GM18505 (cell line): ENCODE data around the gene TPRN.

Source experiments
- ATAC-seq: cut with Tn5 transposase; IDR thresholded peaks from one replicate; pipeline ENCODE4 v1.9.1; 2021; ENCODE audit not compliant: unreplicated experiment
- POLR2A ChIP-seq: IDR thresholded peaks from 4 replicates; pipeline ENCODE4 v1.6.1; 2011; ENCODE audit warnings: borderline replicate concordance; ENCODE audit not compliant: insufficient read depth, insufficient read length; ENCODE audit errors: extremely low read depth

Gene TPRN

GRCh38 chr9:137201205-137201868, 796 bp upstream of the TPRN start:
- TF ChIP-seq POLR2A, result no peak
- no peak for ATAC-seq

GRCh38 chr9:137199411-137200121, 975 bp downstream of the TPRN start:
- ATAC-seq, result no peak
- TF ChIP-seq POLR2A, result no peak

GRCh38 chr9:137198902-137199283, 1.6 kb downstream of the TPRN start:
- ATAC-seq, result no peak
- no peak for TF ChIP-seq POLR2A

GRCh38 chr9:137198051-137198901, 2.3 kb downstream of the TPRN start:
- ATAC-seq, result no peak
- TF ChIP-seq POLR2A, result no peak

GRCh38 chr9:137195525-137196220, 4.9 kb downstream of the TPRN start:
- no peak for ATAC-seq
- no peak for TF ChIP-seq POLR2A

- ATAC-seq, result no peak
- no peak for TF ChIP-seq POLR2A
Observed at GRCh38 chr9:137194909-137195308, 5.6 kb downstream of the TPRN start.

- no peak for TF ChIP-seq POLR2A
- ATAC-seq, result no peak
Observed at GRCh38 chr9:137194388-137194787, 6.2 kb downstream of the TPRN start.

- no peak for TF ChIP-seq POLR2A
Observed at GRCh38 chr9:137193771-137194170, 6.8 kb downstream of the TPRN start.

GRCh38 chr9:137192859-137193258, 7.7 kb downstream of the TPRN start:
- no peak for TF ChIP-seq POLR2A
- no peak for ATAC-seq

More at GRCh38 chr9:137193771-137194170, 6.8 kb downstream of the TPRN start:
- no peak for ATAC-seq

- ATAC-seq, result no peak
- TF ChIP-seq POLR2A, result no peak
Observed at GRCh38 chr9:137192448-137192780, 8.1 kb downstream of the TPRN start.

- no peak for ATAC-seq
- no peak for TF ChIP-seq POLR2A
Observed at GRCh38 chr9:137191691-137192447, 8.7 kb downstream of the TPRN start.

- ATAC-seq, result no peak
- TF ChIP-seq POLR2A, result no peak
Observed at GRCh38 chr9:137191245-137191644, 9.3 kb downstream of the TPRN start.
